Measurements from ENCODE around the gene CELA1. TPM values are rescaled to one million over a fixed set of nuclear protein-coding genes. Genes with fewer than 3 reads are reported as not detected.
A peak's percentile ranks its signal among the peaks of the same experiment; 100 is the strongest.

CELA1 gene
- polyA plus RNA-seq, 6 donors from 2014 or later = not detected

DNA sequence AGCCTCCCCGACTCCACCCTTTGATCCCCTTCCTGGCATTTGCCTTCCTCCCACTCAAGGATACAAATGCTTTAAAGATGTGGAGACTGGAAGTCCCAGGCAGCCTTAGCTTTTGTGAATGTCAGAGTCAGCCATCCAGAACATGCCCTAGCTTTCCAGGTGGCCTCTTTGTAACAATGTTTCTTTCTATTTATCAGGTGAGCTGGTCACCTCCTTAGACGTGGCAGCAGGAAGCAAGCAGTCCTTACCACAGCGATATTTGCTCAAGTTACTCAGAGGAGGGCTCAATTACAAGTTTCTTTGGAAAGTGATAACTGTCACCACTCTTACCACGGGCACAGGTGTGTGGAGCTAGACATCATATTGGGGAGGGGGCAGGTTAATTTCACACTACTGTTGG is 39.9 kb upstream of the CELA1 start:
- Mint-ChIP-seq H3K36me3 (peaks cover 11 to 12% of the 10 kb centered on the region in 2 donors), H3K27me3 (no peaks in the 10 kb centered on the region), H3K27ac (peak overlapping the region in 2 of 6 donors; percentile 46 to 58), H3K4me3 (peak overlapping the region in 1 of 8 donors; percentile 44), H3K9me3 (no peaks in the 10 kb centered on the region), H3K4me1 (peaks cover 74 to 92% (median 83%) of the 10 kb centered on the region in 3 donors)
- ATAC-seq (ENCODE audit: low read depth in 2 of 2) (no peak), DNase-seq (no peak)

DNA sequence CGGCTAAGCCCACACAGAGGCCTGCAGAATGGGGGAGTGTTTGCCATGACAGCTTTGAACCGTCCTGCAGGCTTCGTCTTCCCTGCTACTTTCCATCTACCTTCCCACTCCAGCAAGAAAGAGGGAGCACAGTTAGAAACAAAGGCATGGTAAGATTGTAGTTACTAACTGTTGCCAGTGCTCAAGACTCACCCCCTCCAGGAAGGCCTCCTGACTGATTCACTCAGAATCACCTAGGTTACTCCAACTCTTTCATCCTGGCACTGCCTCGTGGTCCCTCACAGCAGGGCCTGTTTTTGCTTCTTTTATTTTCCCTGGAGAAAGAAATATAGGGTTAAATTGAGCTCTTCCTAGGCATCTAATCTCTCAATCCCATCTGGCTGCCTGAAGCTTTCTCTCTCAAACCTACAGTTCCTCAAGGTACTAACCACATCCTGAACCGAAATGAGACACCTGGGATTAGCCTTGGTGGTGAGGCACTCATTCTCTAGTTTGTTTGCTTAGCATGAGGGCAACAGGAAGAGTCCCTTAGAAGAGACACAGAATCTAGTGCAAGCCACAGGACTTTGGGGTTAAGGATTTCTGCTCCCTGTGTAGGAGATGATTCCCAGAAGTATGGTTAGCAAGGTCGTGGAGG is 36.9 kb upstream of the CELA1 start:
- peak; percentile 35 to 42 for ATAC-seq (ENCODE audit: low read depth in 2 of 2)
- Mint-ChIP-seq H3K9me3 (no peaks in the 10 kb centered on the region), H3K27ac (peak overlapping the region in 4 of 6 donors; percentile 4 to 84 (median 68)), H3K4me1 (peaks cover 54 to 85% (median 73%) of the 10 kb centered on the region in 3 donors), H3K27me3 (peaks cover 0 to 4% (median 0%) of the 10 kb centered on the region in 3 donors), H3K4me3 (peak overlapping the region in 5 of 8 donors; percentile 15 to 68 (median 54)), H3K36me3 (peaks cover 13 to 28% of the 10 kb centered on the region in 2 donors)
- DNase-seq = no peak

DNA sequence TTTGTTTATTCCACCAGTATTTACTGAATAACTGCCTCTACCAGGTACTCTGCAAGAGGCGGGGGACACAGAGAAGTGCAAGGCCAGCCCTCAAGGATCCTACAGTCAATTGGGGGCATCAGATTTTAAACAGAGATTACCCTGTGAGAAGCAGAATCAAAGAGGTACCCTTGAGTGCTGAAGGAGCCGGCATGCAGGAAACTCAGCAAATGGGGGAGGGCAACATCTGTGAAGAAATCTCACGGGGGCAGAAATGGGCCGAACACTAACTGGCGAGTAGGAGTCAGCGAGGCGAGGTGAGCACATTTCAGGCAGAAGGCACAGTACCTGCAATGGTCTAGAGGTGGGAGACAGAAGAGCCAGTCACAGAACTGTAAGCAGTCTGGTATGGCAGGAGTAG is 35.7 kb upstream of the CELA1 start:
- peaks cover 25 to 37% of the 10 kb centered on the region in 2 donors for H3K36me3 Mint-ChIP-seq
- peaks cover 0 to 2% (median 0%) of the 10 kb centered on the region in 7 donors for H3K9me3 Mint-ChIP-seq
- DNase-seq = no peak
- peak overlapping the region; percentile 4 to 75 (median 53) for H3K27ac Mint-ChIP-seq
- peaks cover 0 to 13% (median 8%) of the 10 kb centered on the region in 3 donors for H3K27me3 Mint-ChIP-seq
- H3K4me3 Mint-ChIP-seq = peak overlapping the region in 6 of 8 donors; percentile 7 to 55 (median 28)
- ATAC-seq (ENCODE audit: low read depth in 2 of 2) = peak; percentile 67
- H3K4me1 Mint-ChIP-seq = peaks cover 55 to 84% (median 73%) of the 10 kb centered on the region in 3 donors

DNA sequence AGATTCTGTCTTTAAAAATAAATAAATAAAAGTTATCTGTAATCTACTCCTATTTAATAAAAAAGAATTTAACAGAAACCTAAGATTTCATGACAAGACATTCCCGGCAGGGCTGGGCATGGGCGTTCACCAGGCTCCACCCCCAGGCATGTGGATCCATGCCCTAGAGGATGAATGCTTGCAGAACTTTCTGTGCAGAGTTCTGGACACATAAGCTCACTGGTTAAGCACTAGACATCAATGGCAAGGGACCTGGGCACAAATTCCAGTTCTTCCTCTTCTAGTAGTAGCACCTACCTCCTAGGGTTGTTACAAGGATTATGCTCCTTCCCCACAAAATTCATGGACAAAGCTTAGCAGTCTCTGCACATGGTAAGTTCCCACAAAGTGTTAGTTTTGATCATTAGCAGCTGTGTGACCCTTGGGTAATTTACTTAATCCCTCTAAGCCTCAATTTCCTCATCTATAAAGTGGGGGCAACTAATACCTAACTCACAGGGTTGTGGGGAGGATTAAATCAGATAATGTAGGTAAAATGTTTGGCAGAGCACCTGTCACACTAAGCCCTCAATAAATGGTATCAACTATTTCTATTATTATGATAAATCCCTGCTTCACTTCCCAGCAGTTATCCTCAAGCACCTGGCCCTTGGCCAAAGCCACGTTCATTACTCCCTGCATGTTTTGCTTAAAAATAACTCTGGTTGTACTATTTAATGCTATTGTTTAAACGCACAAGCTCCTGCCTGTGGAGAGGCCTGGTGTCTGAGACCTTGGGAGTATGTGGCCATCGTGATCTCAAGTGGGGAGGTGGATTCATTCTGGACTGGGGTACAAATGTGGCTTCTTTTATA is 35.0 kb upstream of the CELA1 start:
- ATAC-seq (ENCODE audit: low read depth in 2 of 2) (no peak), DNase-seq (no peak)
- peak overlapping the region in 2 of 6 donors; percentile 55 to 73 for H3K27ac Mint-ChIP-seq
- H3K4me1 Mint-ChIP-seq = peaks cover 50 to 76% (median 68%) of the 10 kb centered on the region in 3 donors
- H3K27me3 Mint-ChIP-seq = peaks cover 0 to 13% (median 8%) of the 10 kb centered on the region in 3 donors
- peaks cover 26 to 38% of the 10 kb centered on the region in 2 donors for H3K36me3 Mint-ChIP-seq
- H3K4me3 Mint-ChIP-seq = peak overlapping the region in 4 of 8 donors; percentile 10 to 57 (median 28)
- H3K9me3 Mint-ChIP-seq = peaks cover 0 to 2% (median 0%) of the 10 kb centered on the region in 7 donors

DNA sequence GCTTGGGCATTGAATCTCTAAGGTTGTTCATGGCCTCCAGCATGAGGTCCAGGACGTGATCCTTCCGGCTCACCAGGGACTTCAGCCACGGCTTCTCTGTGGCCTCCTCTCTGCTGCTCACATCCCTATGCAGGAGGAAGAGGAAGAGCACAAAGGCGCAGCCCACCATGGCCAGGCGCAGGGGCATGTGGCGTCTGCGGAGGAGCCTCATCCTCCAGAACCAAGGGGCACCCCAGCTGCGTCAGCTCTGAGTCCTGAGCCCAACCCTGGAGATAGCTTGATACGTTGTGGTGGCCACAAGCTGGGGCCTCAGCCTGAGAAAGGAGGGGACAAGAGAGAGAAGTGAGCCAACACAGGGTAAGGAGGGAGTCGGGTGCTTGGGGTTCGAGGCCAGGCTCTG is 33.1 kb upstream of the CELA1 start:
- Mint-ChIP-seq H3K36me3 (peaks cover 36 to 41% of the 10 kb centered on the region in 2 donors), H3K27me3 (peaks cover 0 to 13% (median 8%) of the 10 kb centered on the region in 3 donors), H3K9me3 (peaks cover 0 to 2% (median 0%) of the 10 kb centered on the region in 7 donors), H3K4me1 (peaks cover 49 to 71% (median 65%) of the 10 kb centered on the region in 3 donors), H3K27ac (no peak overlapping the region), H3K4me3 (no peak overlapping the region)
- DNase-seq (no peak), ATAC-seq (ENCODE audit: low read depth in 2 of 2) (no peak)

DNA sequence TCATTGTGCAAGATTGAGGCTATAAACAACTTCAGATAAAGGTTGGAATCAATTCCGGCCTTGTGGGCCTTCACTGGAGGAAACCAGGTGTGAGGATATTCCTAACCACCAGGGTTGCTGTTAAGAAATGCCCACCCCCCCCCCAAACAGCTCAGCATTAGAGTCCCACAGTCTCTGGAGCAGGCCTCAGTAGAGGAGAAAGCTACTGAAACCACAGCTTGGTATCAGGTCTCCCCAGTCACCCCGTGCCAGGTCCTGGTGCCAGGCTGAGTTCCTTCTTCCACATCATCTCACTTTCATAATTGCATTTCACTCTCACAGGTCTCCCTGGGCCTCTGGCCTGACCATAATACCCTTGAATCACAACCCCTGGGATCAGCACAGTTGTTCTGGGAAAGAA is 32.3 kb upstream of the CELA1 start:
- peaks cover 0 to 2% (median 0%) of the 10 kb centered on the region in 7 donors for H3K9me3 Mint-ChIP-seq
- ATAC-seq (ENCODE audit: low read depth in 2 of 2) (peak; percentile 41 to 58), DNase-seq (no peak)
- H3K36me3 Mint-ChIP-seq = peaks cover 41 to 43% of the 10 kb centered on the region in 2 donors
- H3K27me3 Mint-ChIP-seq = peaks cover 0 to 13% (median 8%) of the 10 kb centered on the region in 3 donors
- no peak overlapping the region for H3K27ac Mint-ChIP-seq
- peaks cover 46 to 71% (median 59%) of the 10 kb centered on the region in 3 donors for H3K4me1 Mint-ChIP-seq
- peak overlapping the region in 1 of 8 donors; percentile 45 for H3K4me3 Mint-ChIP-seq

DNA sequence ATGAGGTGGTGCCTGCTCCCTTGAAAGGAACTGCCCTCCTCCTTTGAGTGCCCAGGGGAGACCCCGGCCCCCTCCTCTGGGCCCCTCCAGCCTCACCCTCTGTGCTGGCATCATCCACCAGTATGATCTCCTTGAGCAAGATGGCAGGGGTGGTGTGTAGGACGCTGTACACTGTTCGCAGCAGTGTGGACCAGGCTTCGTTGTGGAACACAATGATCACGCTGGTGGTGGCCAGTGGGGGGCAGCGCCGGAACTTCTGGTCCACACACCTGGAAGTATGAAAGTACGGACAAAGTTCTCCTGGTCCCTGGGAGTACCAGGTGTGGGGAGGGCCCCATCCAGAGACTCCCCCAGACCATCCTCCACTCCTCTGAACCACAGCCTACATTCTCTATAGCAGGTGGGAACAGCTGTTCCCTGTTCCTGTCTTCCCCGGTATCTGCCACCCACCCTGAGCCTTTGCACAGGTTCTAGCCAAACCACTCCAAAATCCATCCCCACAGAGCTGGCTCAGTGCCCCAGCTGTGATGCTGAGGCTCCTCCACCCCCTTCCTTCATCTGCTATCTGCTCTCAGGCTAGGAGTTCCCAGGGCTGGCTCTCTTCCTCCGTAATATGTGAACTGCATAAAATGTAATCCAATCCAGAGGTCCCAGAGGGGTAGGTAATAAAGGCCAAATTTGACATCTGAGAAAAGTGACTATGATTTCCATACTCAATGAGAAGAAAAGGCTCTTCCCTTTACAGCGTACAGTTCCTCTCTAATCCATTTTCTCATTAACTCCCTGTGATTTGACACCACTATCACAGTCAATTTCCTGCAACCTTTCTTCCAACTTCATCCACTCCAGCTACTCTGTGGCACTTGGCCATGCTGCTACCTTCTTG is 30.9 kb upstream of the CELA1 start:
- H3K27ac Mint-ChIP-seq = peak overlapping the region in 3 of 6 donors; percentile 71 to 85 (median 76)
- peaks cover 0 to 13% (median 8%) of the 10 kb centered on the region in 3 donors for H3K27me3 Mint-ChIP-seq
- peaks cover 50 to 51% of the 10 kb centered on the region in 2 donors for H3K36me3 Mint-ChIP-seq
- H3K9me3 Mint-ChIP-seq = peaks cover 0 to 5% (median 0%) of the 10 kb centered on the region in 7 donors
- DNase-seq = no peak
- peaks cover 43 to 71% (median 59%) of the 10 kb centered on the region in 3 donors for H3K4me1 Mint-ChIP-seq
- H3K4me3 Mint-ChIP-seq = no peak overlapping the region
- no peak for ATAC-seq (ENCODE audit: low read depth in 2 of 2)

DNA sequence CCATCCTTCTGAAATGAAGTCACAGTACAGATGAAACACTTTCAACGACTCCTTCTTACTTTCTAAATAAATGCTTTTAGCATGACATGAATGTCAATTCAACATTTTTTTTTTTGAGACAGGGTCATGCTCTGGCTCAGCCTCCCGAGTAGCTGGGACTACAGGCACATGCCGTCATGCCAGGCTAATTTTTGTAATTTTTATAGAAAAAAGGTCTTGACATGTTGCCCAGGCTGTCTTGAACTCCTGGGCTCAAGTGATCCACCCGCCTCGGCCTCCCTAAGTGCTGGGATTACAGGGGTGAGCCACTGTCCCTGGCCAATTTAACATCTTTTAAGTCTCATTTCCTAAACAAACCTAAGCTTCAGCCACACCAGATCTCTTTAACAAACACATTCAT is 28.4 kb upstream of the CELA1 start:
- Mint-ChIP-seq H3K36me3 (peaks cover 44 to 45% of the 10 kb centered on the region in 2 donors), H3K9me3 (peaks cover 0 to 5% (median 0%) of the 10 kb centered on the region in 7 donors), H3K4me1 (peaks cover 47 to 72% (median 64%) of the 10 kb centered on the region in 3 donors), H3K27me3 (peaks cover 0 to 13% (median 8%) of the 10 kb centered on the region in 3 donors), H3K27ac (peak overlapping the region in 2 of 6 donors; percentile 41 to 66), H3K4me3 (peak overlapping the region in 1 of 8 donors; percentile 17)
- no peak for ATAC-seq (ENCODE audit: low read depth in 2 of 2)
- no peak for DNase-seq

DNA sequence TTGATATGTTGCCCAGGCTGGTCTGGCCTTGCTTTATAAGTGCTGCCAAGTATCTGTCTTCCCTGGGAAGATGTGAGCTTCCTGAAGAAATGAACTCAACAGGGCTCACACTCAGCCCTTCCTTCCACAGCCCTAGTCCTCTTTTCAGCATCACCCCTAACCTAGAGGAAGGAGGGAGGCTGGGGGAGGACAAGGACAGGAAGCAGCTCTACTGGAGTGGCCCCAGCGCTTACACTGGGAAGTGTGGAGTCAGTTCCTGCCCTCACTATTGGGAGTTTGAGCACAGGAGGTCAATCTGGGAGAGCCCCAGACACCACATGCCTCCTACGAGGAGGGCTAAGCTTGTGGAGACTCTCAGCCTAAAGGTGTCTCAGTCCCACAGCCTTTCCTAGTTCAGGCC is 27.9 kb upstream of the CELA1 start:
- DNase-seq = no peak
- peaks cover 44 to 45% of the 10 kb centered on the region in 2 donors for H3K36me3 Mint-ChIP-seq

DNA sequence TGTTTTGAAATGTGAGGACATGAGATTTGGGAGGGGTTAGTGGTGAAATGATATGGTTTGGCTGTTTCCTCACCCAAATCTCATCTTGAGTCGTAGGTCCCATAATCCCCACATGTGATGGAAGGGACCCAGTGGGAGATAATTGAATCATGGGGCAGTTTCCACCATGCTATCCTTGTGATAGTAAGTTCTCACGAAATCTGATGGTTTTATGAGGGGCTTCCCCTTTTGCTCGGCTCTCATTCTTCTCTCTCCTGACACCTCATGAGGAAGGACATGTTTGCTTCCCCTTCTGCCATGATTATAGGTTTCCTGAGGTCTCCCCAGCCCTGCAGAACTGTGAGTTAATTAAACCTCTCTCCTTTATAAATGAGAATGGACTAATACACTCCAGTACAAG is 26.7 kb upstream of the CELA1 start:
- DNase-seq (no peak), ATAC-seq (ENCODE audit: low read depth in 2 of 2) (no peak)
- peaks cover 0 to 5% (median 0%) of the 10 kb centered on the region in 7 donors for H3K9me3 Mint-ChIP-seq
- peaks cover 38 to 42% of the 10 kb centered on the region in 2 donors for H3K36me3 Mint-ChIP-seq
- H3K27ac Mint-ChIP-seq = peak overlapping the region; percentile 12 to 92 (median 42)
- H3K4me3 Mint-ChIP-seq = peak overlapping the region in 3 of 8 donors; percentile 2 to 45 (median 9)
- peaks cover 52 to 74% (median 65%) of the 10 kb centered on the region in 3 donors for H3K4me1 Mint-ChIP-seq
- peaks cover 0 to 8% (median 7%) of the 10 kb centered on the region in 3 donors for H3K27me3 Mint-ChIP-seq

More for the DNA sequence above, 27.9 kb upstream of the CELA1 start:
- H3K4me3 Mint-ChIP-seq = peak overlapping the region in 1 of 8 donors; percentile 10
- ATAC-seq (ENCODE audit: low read depth in 2 of 2) = no peak
- H3K4me1 Mint-ChIP-seq = peaks cover 52 to 74% (median 66%) of the 10 kb centered on the region in 3 donors
- H3K9me3 Mint-ChIP-seq = peaks cover 0 to 5% (median 0%) of the 10 kb centered on the region in 7 donors
- H3K27ac Mint-ChIP-seq = peak overlapping the region in 2 of 6 donors; percentile 38 to 41
- peaks cover 0 to 13% (median 8%) of the 10 kb centered on the region in 3 donors for H3K27me3 Mint-ChIP-seq

DNA sequence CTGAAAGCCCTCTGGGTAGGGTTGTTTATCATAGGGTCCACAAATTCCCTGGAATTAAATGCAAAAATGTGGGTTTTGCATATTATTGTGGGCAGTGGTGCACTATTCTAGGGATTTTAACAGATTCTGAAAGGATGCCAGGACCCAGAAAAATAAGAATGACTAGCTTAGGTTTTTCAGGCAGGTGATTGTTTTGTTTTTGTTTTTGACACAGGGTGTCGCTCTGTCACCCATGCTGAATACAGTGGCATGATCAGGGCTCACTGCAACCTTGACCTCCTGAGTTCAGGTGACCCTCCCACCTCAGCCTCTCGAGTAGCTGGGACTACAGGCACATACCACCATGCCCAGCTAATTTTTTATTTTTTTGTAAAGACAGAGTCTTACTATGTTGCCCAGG is 25.5 kb upstream of the CELA1 start:
- DNase-seq (no peak), ATAC-seq (ENCODE audit: low read depth in 2 of 2) (no peak)
- H3K27ac Mint-ChIP-seq = peak overlapping the region in 5 of 6 donors; percentile 58 to 97 (median 91)
- H3K27me3 Mint-ChIP-seq = no peaks in the 10 kb centered on the region
- H3K4me1 Mint-ChIP-seq = peaks cover 48 to 75% (median 62%) of the 10 kb centered on the region in 3 donors
- peaks cover 0 to 5% (median 0%) of the 10 kb centered on the region in 7 donors for H3K9me3 Mint-ChIP-seq
- H3K36me3 Mint-ChIP-seq = peaks cover 31 to 33% of the 10 kb centered on the region in 2 donors
- peak overlapping the region in 2 of 8 donors; percentile 38 to 48 for H3K4me3 Mint-ChIP-seq

DNA sequence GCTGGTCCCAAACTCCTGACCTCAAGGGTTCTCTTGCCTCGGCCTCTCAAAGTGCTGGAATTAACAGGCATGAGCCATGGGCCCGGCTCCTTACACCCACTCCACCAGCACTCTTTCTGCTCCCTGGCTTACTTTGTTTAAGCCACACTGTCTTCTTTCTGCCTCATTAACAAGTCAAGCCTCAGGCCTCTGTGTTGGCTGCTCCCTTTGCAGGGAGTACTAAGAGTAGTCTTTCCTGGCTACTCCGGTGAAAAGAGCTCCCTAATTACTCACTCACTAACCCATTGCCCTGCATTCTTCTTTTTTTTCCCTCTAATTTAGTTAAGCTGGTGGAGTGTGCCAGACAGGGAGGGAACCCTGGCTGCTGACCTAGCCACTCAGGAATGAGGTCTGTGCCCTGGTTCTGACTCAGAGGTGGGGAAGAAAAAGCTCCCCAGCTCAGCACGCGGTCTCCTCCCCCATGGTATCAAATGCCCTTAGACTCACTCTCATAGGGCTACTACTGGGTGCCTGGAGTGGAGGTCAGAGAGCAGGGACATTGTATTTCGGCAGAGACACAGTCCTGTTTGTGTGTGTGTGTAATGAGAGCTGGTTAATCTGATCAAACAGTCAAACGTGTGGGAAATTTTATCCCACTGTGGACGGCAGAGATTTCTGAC is 24.9 kb upstream of the CELA1 start:
- DNase-seq (no peak), ATAC-seq (ENCODE audit: low read depth in 2 of 2) (no peak)
- peak overlapping the region in 4 of 8 donors; percentile 33 to 61 (median 42) for H3K4me3 Mint-ChIP-seq
- peaks cover 31 to 33% of the 10 kb centered on the region in 2 donors for H3K36me3 Mint-ChIP-seq
- peak overlapping the region; percentile 58 to 97 (median 91) for H3K27ac Mint-ChIP-seq
- H3K27me3 Mint-ChIP-seq = no peaks in the 10 kb centered on the region
- H3K4me1 Mint-ChIP-seq = peaks cover 48 to 80% (median 66%) of the 10 kb centered on the region in 3 donors
- H3K9me3 Mint-ChIP-seq = peaks cover 0 to 5% (median 0%) of the 10 kb centered on the region in 7 donors
